Endothelial cell of umbilical vein (primary cell): ENCODE measurements around the gene XPNPEP2. TPM values are rescaled to one million over a fixed set of nuclear protein-coding genes. Genes with fewer than 3 reads are reported as not detected.

ENCODE experiments used
- BruUV-seq: library from RNA; stranded (reverse); fragments of 400-500 nt; replicated peaks from 2 replicates; lab custom pipeline; 2021; lab: Mats Ljungman, UMichigan
- CTCF ChIA-PET: fragments of 300-600, 350-600 bp; sonication (Branson Sonifier 250); formaldehyde crosslinking; loops from one replicate; lab custom pipeline; 2021; ENCODE audit warnings: antibody characterized with exemption, inconsistent platforms; lab: Charles Lee
- POLR2A ChIA-PET: fragments of 300-600, 350-600 bp; sonication (Branson Sonifier 250); formaldehyde crosslinking; loops from one replicate; lab custom pipeline; 2021; ENCODE audit warnings: antibody characterized with exemption, inconsistent platforms; lab: Charles Lee
- DNase-seq: peaks from one replicate; pipeline ENCODE4 v3.0.0-alpha.2; 2011; ENCODE audit warnings: low read depth, low spot score
- FAIRE-seq: peaks from 2 replicates; lab custom pipeline; 2011; peaks lifted over from hg19 to GRCh38; lab: Jason Lieb, UNC
- H2AFZ ChIP-seq: 2 replicates; pipeline ENCODE4 v1.6.0; 2012; ENCODE audit warnings: low read depth, low read length, control low read depth, inconsistent platforms
- H3K27ac ChIP-seq: 2 replicates; pipeline ENCODE4 v1.5.1; 2011; ENCODE audit warnings: low read depth, mild to moderate bottlenecking, control low read depth, low read length, moderate library complexity; ENCODE audit not compliant: insufficient read depth
- H3K27me3 ChIP-seq, 2 experiments: 2 replicates each; pipeline versions ENCODE4 v1.6.0 to v1.6.1; 2011; ENCODE audit warnings: low read length in 2 of 2, mixed read lengths in 1 of 2; ENCODE audit not compliant: control insufficient read depth in 2 of 2, insufficient read depth in 2 of 2
- H3K36me3 ChIP-seq, 2 experiments: 2 replicates in 1 of 2; 3 replicates in 1 of 2; pipeline ENCODE4 v1.5.1; 2011; ENCODE audit warnings: low read length in 2 of 2, mild to moderate bottlenecking in 1 of 2, moderate library complexity in 1 of 2; ENCODE audit not compliant: control insufficient read depth in 2 of 2, insufficient read depth in 2 of 2; ENCODE audit errors: extremely low read depth in 1 of 2
- H3K4me1 ChIP-seq: 3 replicates; pipeline ENCODE4 v1.5.1; 2011; ENCODE audit warnings: mild to moderate bottlenecking, low read length; ENCODE audit not compliant: control insufficient read depth, insufficient read depth; ENCODE audit errors: extremely low read depth
- H3K4me2 ChIP-seq: 2 replicates; pipeline ENCODE4 v1.6.1; 2011; ENCODE audit warnings: low read length, control low read depth, mixed read lengths; ENCODE audit not compliant: insufficient read depth
- H3K4me3 ChIP-seq, 3 experiments: fragments of 200-600 bp in 1 of 3; sonication (generic), shearing (Covaris generic) in 1 of 3; replicated peaks in 1 of 3; 2 replicates each; pipeline ENCODE4 v1.5.1; 2011 to 2016; ENCODE audit warnings: control low read depth in 3 of 3, low read length in 3 of 3, mild to moderate bottlenecking in 2 of 3, inconsistent platforms in 1 of 3, low read depth in 1 of 3, moderate library complexity in 1 of 3; ENCODE audit not compliant: insufficient read depth in 1 of 3
- H3K79me2 ChIP-seq: 2 replicates; pipeline ENCODE4 v1.6.0; 2012; ENCODE audit warnings: low read length, inconsistent platforms; ENCODE audit not compliant: control insufficient read depth, insufficient read depth
- H3K9ac ChIP-seq: replicated peaks from 2 replicates; pipeline ENCODE3; 2011; ENCODE audit warnings: low read length, control low read depth; ENCODE audit not compliant: insufficient read depth; ENCODE audit errors: extremely low read depth
- H3K9me1 ChIP-seq: replicated peaks from 3 replicates; pipeline ENCODE4 v1.6.0; 2011; ENCODE audit warnings: mild to moderate bottlenecking, low read length; ENCODE audit not compliant: control insufficient read depth, insufficient read depth; ENCODE audit errors: extremely low read depth
- H3K9me3 ChIP-seq: replicated peaks from 2 replicates; pipeline ENCODE4 v1.5.1; 2012; ENCODE audit warnings: low read length, inconsistent platforms; ENCODE audit not compliant: control insufficient read depth, insufficient read depth
- H4K20me1 ChIP-seq: replicated peaks from 2 replicates; pipeline ENCODE3; 2011; ENCODE audit warnings: mild to moderate bottlenecking, low read length; ENCODE audit not compliant: control insufficient read depth, insufficient read depth; ENCODE audit errors: extremely low read depth
- CTCF ChIP-seq, 2 donors: IDR thresholded peaks; 1 replicate in 1 of 2; 2 replicates in 1 of 2; pipeline ENCODE4 v1.5.1; 2011; ENCODE audit warnings: low read length in 2 of 2, mild to moderate bottlenecking in 2 of 2, moderate library complexity in 2 of 2, control low read depth in 1 of 2, inconsistent platforms in 1 of 2, low read depth in 1 of 2; ENCODE audit not compliant: insufficient read depth in 1 of 2; ENCODE audit errors: extremely low read depth in 1 of 2
- EZH2 ChIP-seq: IDR thresholded peaks from 2 replicates; pipeline ENCODE4 v1.6.1; 2012; ENCODE audit warnings: borderline replicate concordance, low read depth, mild to moderate bottlenecking, moderate library complexity, low read length, inconsistent platforms; ENCODE audit not compliant: severe bottlenecking
- FOS ChIP-seq: IDR thresholded peaks from 2 replicates; pipeline ENCODE4 v1.6.1; 2011; ENCODE audit warnings: mild to moderate bottlenecking, low read length, moderate library complexity, borderline replicate concordance; ENCODE audit not compliant: insufficient read depth
- GATA2 ChIP-seq: IDR thresholded peaks from 2 replicates; pipeline ENCODE4 v1.7.0; 2011; ENCODE audit warnings: low read depth, mild to moderate bottlenecking, moderate library complexity, mixed read lengths, low read length; ENCODE audit not compliant: insufficient read length, insufficient read depth
- JUN ChIP-seq: IDR thresholded peaks from 2 replicates; pipeline ENCODE4 v1.6.1; 2011; ENCODE audit warnings: borderline replicate concordance, low read depth; ENCODE audit not compliant: insufficient read length, insufficient read depth
- MYC ChIP-seq: IDR thresholded peaks from one replicate; pipeline ENCODE4 v1.6.1; 2011; ENCODE audit warnings: mild to moderate bottlenecking, low read depth, low read length
- POLR2A ChIP-seq: IDR thresholded peaks from 2 replicates; pipeline ENCODE4 v1.6.1; 2012; ENCODE audit warnings: low read depth, mild to moderate bottlenecking, control low read depth, low read length
- POLR2AphosphoS5 ChIP-seq: IDR thresholded peaks from 2 replicates; pipeline ENCODE4 v1.6.1; 2012; ENCODE audit warnings: low read depth, mild to moderate bottlenecking, control low read depth, low read length, moderate library complexity; ENCODE audit not compliant: insufficient read depth
- dilution Hi-C: fragments of 300-500 bp; cut with MboI; formaldehyde crosslinking; loops from one replicate; pipeline ENCODE4 v1.15.0; 2019; ENCODE audit warnings: low sequenced_read_pairs; ENCODE audit not compliant: extremely low pct_ligation_motif_present
- intact Hi-C: fragments of 100-400 bp; cut with micrococcal nuclease; formaldehyde crosslinking; loops from one replicate; pipeline ENCODE4 v1.10.0; 2022
- polyA plus RNA-seq, 4 experiments: library from polyadenylated mRNA; depleted of rRNA in 3 of 4; stranded (reverse) in 3 of 4; unstranded in 1 of 4; fragments of >200 nt; gene quantifications; 2 replicates each; pipeline versions ENCODE4 v1.2.1 to v1.2.3, GENCODE V29; 2011 to 2012; ENCODE audit warnings: missing spikeins in 1 of 4
- total RNA-seq: library from RNA; stranded (reverse); gene quantifications from 2 replicates; pipeline ENCODE4 v1.2.3, GENCODE V29; 2021
- TF ChIP-seq, protein P1 (sequence below): IDR thresholded peaks from 2 replicates; pipeline ENCODE4 v1.6.1; 2011; ENCODE audit not compliant: insufficient read depth, insufficient read length

The XPNPEP2 gene
- total and polyA plus RNA-seq, 2 donors (not counting 3 experiments of a cell fraction or from before 2014, with no cell fraction given) = 0.04 TPM; not detected in 1

DNA sequence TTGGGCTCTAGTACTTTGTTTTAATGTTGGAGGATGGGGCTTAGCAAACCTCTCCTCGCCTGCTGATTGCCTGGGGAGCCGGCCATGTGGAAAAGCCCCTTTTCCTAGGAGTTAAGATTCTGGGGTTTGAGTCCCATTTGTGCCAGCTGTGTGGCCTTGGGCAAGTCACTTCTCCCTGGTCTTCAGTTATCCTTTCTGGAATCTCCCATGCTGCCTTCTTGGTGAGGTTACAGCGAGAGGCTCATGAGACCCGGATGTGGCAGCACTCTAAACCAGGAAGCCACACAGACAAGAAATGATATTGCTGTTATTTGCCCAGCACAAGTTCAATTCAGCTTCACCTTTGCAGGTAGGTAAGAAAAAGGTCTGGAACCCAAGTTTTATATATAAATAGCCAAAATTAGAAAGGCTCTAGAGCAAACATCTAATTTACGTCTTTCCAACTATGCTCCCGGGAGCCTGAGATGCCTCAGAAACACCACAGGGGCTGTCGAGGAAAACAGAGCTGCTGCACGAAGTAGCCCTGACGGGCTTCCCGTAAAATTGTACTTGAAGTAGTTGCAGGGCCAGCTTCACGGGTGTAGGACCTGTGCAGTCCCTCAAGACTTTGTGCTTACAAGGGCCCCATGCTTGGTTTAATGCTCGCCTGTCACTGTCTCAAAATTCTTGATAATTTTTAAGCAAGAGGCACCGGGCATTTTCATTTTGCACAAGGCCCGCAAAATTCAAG, 32.7 kb downstream of the XPNPEP2 start:
- no peak overlapping the region for H3K27ac ChIP-seq
- ChIA-PET POLR2A (no interaction called here), CTCF (interaction anchor here (1.0 kb wide), 1 partner anchor 45 kb away, joined by 3 read pairs; no protein-coding TSS in a partner anchor)
- no peaks in the 10 kb centered on the region for H3K79me2 ChIP-seq
- dilution Hi-C loops = no loop called here
- no peak overlapping the region for H3K4me3 ChIP-seq
- FAIRE-seq (no peak), DNase-seq (no peak)
- no peaks in the 10 kb centered on the region for H3K27me3 ChIP-seq
- peaks cover under 1% of the 10 kb centered on the region for H3K4me1 ChIP-seq
- no peak overlapping the region for H2AFZ ChIP-seq
- intact Hi-C loops = no loop called here
- H3K9ac ChIP-seq = no peak overlapping the region
- H3K9me3 ChIP-seq = no peaks in the 10 kb centered on the region
- no peak overlapping the region for H3K4me2 ChIP-seq
- no peaks in the 10 kb centered on the region for H3K36me3 ChIP-seq
- no peaks in the 10 kb centered on the region for H3K9me1 ChIP-seq
- no TSS peak for BruUV-seq
- TF ChIP-seq, protein P1, sequence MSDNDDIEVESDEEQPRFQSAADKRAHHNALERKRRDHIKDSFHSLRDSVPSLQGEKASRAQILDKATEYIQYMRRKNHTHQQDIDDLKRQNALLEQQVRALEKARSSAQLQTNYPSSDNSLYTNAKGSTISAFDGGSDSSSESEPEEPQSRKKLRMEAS = no peak
- no peak for TF ChIP-seq FOS
- no peak for TF ChIP-seq JUN
- TF ChIP-seq POLR2A = no peak
- TF ChIP-seq GATA2 = no peak
- no peak for TF ChIP-seq EZH2
- TF ChIP-seq CTCF (IDR thresholded peaks at IDR 0.05; ENCODE audit: extremely low read depth in 1 of 2, insufficient read depth in 1 of 2, low read depth in 1 of 2, low read length in 2 of 2) = no peak
- TF ChIP-seq POLR2AphosphoS5 = no peak
- no peak for TF ChIP-seq MYC
- H4K20me1 ChIP-seq = no peaks in the 10 kb centered on the region
